Coronary artery (tissue), 2 donors: ENCODE results near the gene ZNF492.
"Not testable (repeated sequence)": the region's sequence is repeated elsewhere in the genome, so short reads cannot be mapped to it uniquely, and the experiment has no call there.

Experiments
- DNase-seq: peaks from one replicate; pipeline ENCODE4 v3.0.0-alpha.2; 2017; ENCODE audit warnings: low spot score
- H3K27ac ChIP-seq, 2 donors: fragments of 200-600 bp; sonication (generic); one replicate each; pipeline ENCODE4 v1.5.1; 2016 to 2019
- H3K4me3 ChIP-seq: fragments of 200-600 bp; sonication (generic); 2 replicates; pipeline ENCODE4 v1.5.1; 2016; ENCODE audit warnings: mild to moderate bottlenecking, moderate library complexity
- TF ChIP-seq, protein P1 (sequence below): fragments of 200-600 bp; sonication (generic); IDR thresholded peaks from one replicate; pipeline ENCODE4 v1.5.1; 2019; ENCODE audit warnings: antibody characterized with exemption

ZNF492 gene

DNA sequence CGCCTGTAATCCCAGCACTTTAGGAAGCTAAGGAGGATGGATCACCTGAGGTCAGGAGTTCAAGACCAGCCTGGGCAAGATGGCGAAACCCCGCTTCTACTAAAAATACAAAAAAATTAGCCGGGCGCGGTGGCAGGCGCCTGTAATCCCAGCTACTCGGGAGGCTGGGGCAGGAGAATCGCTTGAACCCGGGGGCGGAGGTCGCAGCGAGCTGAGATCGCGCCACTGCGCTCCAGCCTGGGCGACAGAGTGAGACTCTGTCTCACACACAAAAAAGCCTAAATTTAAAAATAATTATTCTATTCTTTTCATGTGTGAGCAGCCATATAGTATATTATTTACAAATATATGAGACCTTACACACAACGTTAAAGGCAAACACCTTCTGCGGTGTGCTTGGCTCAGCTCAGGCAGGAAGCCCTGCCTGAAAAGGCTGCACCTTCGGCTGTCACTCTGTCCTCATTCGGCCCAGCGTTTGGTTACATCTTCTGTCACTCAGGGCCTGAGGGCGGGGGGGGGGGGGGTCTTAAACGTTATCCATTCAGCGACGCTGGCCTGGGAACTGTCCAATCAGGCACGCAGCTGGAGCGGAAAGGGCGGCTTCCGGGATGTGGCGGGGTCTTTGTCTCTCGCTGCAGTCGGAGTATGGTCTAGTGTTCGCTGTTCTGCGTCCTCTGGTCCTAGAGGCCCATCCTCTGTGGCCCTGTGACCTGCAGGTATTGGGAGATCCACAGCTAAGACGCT lies at the start of gene ZNF492:
Gene ZNF492 (plus strand): TSS at position 619 of the 744 bp plus-strand sequence. CDS start 19,076 bp downstream, outside the sequence.
- H3K4me3 ChIP-seq = peak within 1 kb of the TSS; percentile 76
- H3K27ac ChIP-seq = not testable (repeated sequence)
- peak; percentile 94 for DNase-seq

DNA sequence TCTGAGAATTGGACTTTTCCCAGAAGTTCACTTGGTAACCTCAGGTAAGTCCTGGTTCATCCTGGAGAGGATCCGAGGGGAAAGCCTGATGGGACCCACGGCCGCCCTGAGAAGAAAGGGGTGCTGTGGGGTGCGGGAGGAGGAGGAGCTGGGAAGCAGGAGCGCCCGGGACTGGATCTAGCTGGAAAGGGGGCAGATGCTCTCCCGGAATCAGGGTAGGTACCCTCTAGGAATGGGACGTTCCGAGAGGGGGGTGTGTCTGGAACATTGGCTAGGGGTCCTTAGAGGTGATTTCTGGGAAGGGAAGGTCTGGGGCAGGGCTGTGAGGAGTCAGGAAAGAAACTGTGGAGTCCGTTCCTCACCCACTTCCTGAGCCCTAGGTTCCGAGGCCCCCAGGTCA lies 38.7 kb upstream of the ZNF492 start:
- no peak for DNase-seq
- TF ChIP-seq, protein P1, sequence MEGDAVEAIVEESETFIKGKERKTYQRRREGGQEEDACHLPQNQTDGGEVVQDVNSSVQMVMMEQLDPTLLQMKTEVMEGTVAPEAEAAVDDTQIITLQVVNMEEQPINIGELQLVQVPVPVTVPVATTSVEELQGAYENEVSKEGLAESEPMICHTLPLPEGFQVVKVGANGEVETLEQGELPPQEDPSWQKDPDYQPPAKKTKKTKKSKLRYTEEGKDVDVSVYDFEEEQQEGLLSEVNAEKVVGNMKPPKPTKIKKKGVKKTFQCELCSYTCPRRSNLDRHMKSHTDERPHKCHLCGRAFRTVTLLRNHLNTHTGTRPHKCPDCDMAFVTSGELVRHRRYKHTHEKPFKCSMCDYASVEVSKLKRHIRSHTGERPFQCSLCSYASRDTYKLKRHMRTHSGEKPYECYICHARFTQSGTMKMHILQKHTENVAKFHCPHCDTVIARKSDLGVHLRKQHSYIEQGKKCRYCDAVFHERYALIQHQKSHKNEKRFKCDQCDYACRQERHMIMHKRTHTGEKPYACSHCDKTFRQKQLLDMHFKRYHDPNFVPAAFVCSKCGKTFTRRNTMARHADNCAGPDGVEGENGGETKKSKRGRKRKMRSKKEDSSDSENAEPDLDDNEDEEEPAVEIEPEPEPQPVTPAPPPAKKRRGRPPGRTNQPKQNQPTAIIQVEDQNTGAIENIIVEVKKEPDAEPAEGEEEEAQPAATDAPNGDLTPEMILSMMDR = no peak
- Histone ChIP-seq H3K27ac (no peak overlapping the region), H3K4me3 (no peak overlapping the region)

DNA sequence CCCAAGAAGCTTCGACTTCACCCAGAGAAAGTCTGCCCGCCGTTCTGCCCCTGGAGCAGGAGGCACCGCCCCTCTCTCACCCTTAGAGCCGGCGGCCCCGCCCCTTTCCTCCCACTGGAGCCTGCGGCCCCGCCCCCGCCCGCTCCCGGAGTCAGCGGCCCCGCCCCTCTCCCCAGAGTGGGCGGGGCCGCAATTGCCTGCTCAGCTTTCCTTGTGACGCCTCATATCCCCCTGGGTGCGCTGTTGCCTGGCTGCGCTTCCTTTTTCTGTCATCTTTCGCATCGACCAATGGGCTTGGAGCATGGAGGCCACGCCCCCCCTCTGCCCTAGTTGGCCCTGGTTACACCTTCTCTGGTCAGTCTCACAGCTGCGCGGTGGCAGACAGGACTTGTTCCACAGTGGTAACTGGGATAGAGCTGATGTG lies 38.2 kb upstream of the ZNF492 start:
- peak overlapping the region; percentile 30 for H3K4me3 ChIP-seq
- TF ChIP-seq, protein P1 = no peak
- DNase-seq = peak; percentile 87
- no peak overlapping the region for H3K27ac ChIP-seq

DNA sequence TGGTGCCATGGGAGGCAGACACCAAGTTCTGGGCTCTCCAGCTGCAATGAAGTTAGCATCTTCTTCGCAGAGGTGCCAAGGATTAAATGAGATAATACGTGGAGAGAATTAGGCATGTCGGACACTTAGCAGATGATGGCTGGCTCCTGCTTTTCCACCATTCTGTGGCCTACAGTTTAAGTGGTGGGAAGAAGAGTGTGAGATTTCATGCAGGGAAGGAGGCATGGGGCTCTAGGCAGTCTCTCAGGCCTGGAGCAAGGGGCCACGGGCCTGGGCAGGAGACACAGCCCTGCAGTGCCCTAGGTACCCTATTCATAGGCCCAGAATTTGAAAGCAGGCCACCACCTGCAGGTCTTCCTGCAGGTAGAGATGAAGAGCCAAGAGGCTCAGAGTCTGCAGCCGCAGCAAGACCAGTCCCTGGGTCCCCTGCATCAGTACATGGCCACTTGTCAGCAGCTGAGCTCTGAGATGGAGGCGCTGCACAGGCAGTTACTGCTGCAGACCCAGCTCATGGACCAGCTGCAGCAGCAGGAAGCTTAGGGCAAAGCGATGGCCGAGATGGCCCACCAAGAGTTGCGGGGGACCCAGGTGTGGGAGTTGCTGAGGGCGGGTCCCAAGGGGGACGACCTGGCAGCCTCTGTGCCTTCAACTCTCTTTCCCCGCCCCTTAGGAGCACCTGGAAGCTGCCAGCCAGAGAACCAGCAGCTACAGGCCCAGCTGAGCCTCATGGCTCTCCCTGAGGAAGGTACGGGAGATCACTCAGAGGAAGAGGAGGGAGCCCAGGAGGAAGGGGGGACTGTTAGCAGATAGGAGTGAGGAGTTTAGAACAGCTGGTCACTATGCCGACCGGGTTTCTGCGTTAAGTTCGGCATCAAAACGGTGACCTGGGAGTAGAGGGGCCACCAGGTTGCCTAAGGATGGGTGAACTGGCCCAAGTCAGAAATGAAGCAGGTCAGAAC lies 33.2 kb upstream of the ZNF492 start:
- TF ChIP-seq, protein P1 = no peak
- Histone ChIP-seq H3K27ac (no peak overlapping the region), H3K4me3 (no peak overlapping the region)
- DNase-seq = no peak

DNA sequence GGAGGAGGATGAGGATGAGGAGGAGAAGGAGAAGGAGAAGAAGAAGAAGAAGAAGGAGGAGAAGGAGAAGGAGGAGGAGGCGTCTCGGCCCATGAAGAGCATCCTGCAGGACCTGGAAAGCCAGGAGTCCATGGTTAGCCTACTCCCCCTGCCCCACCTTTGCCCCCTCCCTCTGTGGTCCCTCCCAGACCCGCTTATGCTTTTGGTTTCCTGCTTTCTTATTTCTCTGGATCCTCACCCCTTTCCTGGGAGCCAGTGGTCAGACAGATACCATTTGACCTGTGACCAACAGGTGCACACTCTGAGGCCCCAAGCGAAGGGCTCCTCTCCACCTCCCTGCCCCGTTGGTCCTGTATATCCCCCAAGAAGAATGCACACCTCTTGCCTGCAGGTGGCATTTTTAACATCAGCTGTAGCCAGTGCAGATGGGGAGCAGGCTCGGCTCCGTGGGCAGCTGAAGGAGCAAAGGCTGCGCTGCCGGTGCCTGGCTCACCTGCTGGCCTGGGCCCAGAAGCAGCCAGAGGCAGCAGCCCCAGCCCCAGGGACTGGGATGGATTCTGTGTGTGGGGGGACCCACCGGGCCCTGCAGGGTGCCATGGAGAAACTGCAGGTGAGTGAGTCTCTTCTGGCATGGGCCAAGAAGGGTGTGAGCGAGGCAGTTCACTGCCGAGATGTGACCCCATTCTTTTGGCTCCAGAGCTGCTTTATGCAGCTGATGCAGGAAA lies 32.1 kb upstream of the ZNF492 start:
- no peak overlapping the region for H3K27ac ChIP-seq
- TF ChIP-seq, protein P1 = no peak
- H3K4me3 ChIP-seq = no peak overlapping the region
- no peak for DNase-seq

DNA sequence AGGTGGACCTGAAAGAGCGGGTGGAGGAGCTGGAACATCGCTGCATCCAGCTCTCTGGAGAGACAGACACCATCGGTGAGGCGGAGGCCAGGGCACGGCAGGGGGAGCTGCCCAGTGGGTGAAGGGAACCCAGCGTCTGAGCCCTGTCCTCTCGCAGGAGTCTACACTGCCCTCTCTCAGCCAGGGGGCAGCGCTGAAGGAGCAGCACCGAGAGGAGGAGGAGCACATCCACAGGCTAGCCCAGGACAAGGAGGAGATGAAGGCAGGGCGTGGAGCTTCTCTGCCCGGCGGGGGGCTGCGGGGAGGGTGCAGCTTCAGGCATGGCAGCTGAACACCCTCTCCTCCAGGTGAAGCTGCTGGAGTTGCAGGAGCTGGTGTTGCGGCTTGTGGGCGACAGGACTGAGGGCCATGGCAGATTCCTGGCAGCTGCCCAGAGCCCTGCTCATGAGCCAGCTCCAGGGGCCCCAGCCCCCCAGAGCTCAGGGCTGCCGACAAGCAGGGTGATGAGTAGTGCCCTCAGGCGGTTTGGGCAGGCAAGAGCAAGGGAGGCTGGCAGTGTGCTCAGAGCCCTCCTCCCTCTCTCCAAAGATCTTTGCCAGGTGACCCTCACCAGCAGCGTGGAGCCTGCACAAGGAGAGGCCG lies 31.4 kb upstream of the ZNF492 start:
- no peak overlapping the region for H3K4me3 ChIP-seq
- H3K27ac ChIP-seq = no peak overlapping the region
- peak; percentile 61 for DNase-seq
- TF ChIP-seq, protein P1 = no peak
